Measurements from ENCODE around the gene RAB7A. TPM values are rescaled to one million over a fixed set of nuclear protein-coding genes. Genes with fewer than 3 reads are reported as not detected.

The RAB7A gene
- total RNA-seq, 4 donors from 2014 or later, result 81.0 to 116 (median 87.0) TPM

DNA sequence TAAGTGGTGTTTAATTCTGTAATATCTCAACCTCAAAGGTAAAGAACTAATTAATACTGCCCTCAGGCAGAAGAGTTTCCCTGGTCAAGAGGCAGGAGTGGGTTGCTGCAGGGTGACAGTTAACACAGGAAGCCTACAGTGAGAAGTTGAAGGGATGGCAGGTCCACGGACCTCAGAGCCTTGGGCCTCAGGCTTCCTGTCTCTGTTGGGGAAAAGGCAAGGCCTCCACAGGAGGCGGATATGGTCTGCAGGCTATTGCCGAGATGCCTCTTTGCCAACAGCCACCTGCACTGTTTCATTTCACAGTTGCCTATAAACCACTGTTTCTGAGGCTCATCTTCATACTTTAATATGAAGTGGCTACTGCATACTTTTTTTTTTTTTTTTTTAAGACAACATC, 42.0 kb upstream of the RAB7A start:
- intact Hi-C loops (cut with DNase I), result no loop called here
- 71% methylated on average over 3 of the region's 3 CpGs for WGBS
- no peak for DNase-seq (ENCODE audit: extremely low spot score)
- no peaks in the 10 kb centered on the region for H3K36me3 ChIP-seq
- TF ChIP-seq POLR2AphosphoS5 (IDR thresholded peaks at IDR 0.05) (no peak), EP300 (IDR thresholded peaks at IDR 0.05) (no peak), POLR2A (IDR thresholded peaks at IDR 0.05; ENCODE audit: low read depth) (no peak)
- TF ChIP-seq, protein P1, sequence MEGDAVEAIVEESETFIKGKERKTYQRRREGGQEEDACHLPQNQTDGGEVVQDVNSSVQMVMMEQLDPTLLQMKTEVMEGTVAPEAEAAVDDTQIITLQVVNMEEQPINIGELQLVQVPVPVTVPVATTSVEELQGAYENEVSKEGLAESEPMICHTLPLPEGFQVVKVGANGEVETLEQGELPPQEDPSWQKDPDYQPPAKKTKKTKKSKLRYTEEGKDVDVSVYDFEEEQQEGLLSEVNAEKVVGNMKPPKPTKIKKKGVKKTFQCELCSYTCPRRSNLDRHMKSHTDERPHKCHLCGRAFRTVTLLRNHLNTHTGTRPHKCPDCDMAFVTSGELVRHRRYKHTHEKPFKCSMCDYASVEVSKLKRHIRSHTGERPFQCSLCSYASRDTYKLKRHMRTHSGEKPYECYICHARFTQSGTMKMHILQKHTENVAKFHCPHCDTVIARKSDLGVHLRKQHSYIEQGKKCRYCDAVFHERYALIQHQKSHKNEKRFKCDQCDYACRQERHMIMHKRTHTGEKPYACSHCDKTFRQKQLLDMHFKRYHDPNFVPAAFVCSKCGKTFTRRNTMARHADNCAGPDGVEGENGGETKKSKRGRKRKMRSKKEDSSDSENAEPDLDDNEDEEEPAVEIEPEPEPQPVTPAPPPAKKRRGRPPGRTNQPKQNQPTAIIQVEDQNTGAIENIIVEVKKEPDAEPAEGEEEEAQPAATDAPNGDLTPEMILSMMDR (IDR thresholded peaks at IDR 0.05), result no peak
- no peaks in the 10 kb centered on the region for H3K9me3 ChIP-seq
- H3K4me1 ChIP-seq, result peaks cover 10 to 18% (median 16%) of the 10 kb centered on the region in 4 donors
- no peak overlapping the region for H3K4me3 ChIP-seq
- H3K27me3 ChIP-seq, result no peaks in the 10 kb centered on the region
- H3K27ac ChIP-seq (replicated peaks in 1 of 4), result no peak overlapping the region

DNA sequence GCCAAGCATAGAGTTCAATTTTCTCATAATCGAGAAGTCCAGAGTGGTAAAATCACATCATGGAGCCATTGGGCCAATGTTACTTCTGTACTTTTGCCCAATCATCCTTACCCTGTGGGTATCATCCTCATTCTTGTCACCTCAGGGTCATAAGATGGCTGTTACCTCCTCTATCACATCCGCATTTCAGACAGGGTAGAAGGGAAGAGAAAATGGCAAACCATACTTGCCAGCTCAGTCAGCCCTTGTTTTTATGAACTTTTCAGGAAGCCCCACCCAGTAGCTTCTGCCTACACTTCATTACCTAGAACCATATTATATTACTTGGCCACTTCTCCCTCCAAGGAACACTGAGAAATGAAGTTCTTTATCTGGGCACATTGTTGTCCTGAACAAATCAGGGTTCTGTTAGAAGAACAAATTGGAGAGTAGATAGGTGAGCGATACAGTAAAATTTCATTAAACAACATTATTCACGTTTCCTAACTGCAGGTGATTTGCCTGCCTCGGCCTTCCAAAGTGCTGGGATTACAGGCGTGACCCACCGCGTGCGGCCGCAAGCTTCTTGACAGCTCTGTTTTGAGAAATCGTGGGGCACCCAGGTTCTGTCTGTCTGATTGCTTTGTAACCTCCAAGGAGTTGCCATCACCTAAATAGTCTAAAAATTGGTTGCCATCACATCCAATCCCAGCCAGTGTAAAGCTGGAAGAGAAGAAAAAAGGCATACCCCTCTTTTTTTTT, 40.8 kb upstream of the RAB7A start:
- intact Hi-C loops (cut with DNase I), result no loop called here
- WGBS, result 95% methylated on average over 11 of the region's 11 CpGs
- H3K27ac ChIP-seq (replicated peaks in 1 of 4), result no peak overlapping the region

GRCh38 chr3:128686465-128686864, 39.5 kb upstream of the RAB7A start:
- TF ChIP-seq EP300 (IDR thresholded peaks at IDR 0.05) (no peak), POLR2A (IDR thresholded peaks at IDR 0.05; ENCODE audit: low read depth) (no peak), POLR2AphosphoS5 (IDR thresholded peaks at IDR 0.05) (no peak)
- TF ChIP-seq, protein P1 (IDR thresholded peaks at IDR 0.05), result no peak
- H3K27me3 ChIP-seq, result no peaks in the 10 kb centered on the region
- no peak overlapping the region for H3K4me3 ChIP-seq
- WGBS, result 90% methylated on average over 8 of the region's 8 CpGs
- intact Hi-C loops (cut with DNase I), result no loop called here
- peaks cover 3 to 6% (median 5%) of the 10 kb centered on the region in 4 donors for H3K4me1 ChIP-seq
- no peaks in the 10 kb centered on the region for H3K9me3 ChIP-seq
- no peak for DNase-seq (ENCODE audit: extremely low spot score)
- no peaks in the 10 kb centered on the region for H3K36me3 ChIP-seq
- no peak overlapping the region for H3K27ac ChIP-seq (replicated peaks in 1 of 4)

More for the DNA sequence above, 40.8 kb upstream of the RAB7A start:
- Histone ChIP-seq H3K36me3 (no peaks in the 10 kb centered on the region), H3K4me1 (peaks cover 7 to 13% (median 12%) of the 10 kb centered on the region in 4 donors), H3K9me3 (no peaks in the 10 kb centered on the region), H3K27me3 (no peaks in the 10 kb centered on the region), H3K4me3 (no peak overlapping the region)
- DNase-seq (ENCODE audit: extremely low spot score), result no peak
- TF ChIP-seq POLR2A (IDR thresholded peaks at IDR 0.05; ENCODE audit: low read depth) (no peak), EP300 (IDR thresholded peaks at IDR 0.05) (no peak), POLR2AphosphoS5 (IDR thresholded peaks at IDR 0.05) (no peak)
- TF ChIP-seq, protein P1 (IDR thresholded peaks at IDR 0.05), result no peak

- no peaks in the 10 kb centered on the region for H3K36me3 ChIP-seq
- H3K27ac ChIP-seq (replicated peaks in 1 of 4), result no peak overlapping the region
- H3K27me3 ChIP-seq, result peaks cover 0 to 15% (median 0%) of the 10 kb centered on the region in 4 donors
- no peak for DNase-seq (ENCODE audit: extremely low spot score)
- intact Hi-C loops (cut with DNase I), result no loop called here
- no peaks in the 10 kb centered on the region for H3K9me3 ChIP-seq
- no peak for TF ChIP-seq EP300 (IDR thresholded peaks at IDR 0.05)
- TF ChIP-seq POLR2AphosphoS5 (IDR thresholded peaks at IDR 0.05), result no peak
- TF ChIP-seq, protein P1 (IDR thresholded peaks at IDR 0.05), result no peak
- TF ChIP-seq POLR2A (IDR thresholded peaks at IDR 0.05; ENCODE audit: low read depth), result no peak
- WGBS, result 97% methylated on average over 5 of the region's 5 CpGs
- H3K4me3 ChIP-seq, result no peak overlapping the region
- H3K4me1 ChIP-seq, result no peaks in the 10 kb centered on the region
Observed at GRCh38 chr3:128689060-128689459, 36.9 kb upstream of the RAB7A start.
